HCT116 (cell line): ENCODE data around the gene RFX8.

Source experiments
- CBX3 ChIP-seq: IDR thresholded peaks from 2 replicates; pipeline ENCODE4 v1.6.1; 2012; ENCODE audit warnings: low read depth
- CTCF ChIP-seq, 3 experiments: fragments of 200-600 bp in 1 of 3; sonication (generic) in 1 of 3; IDR thresholded peaks in 2 of 3; conservative IDR thresholded peaks in 1 of 3; 2 replicates each; pipeline ENCODE4 v1.5.1; 2012 to 2017; ENCODE audit warnings: low read depth in 2 of 3, low read length in 2 of 3, antibody characterized with exemption in 1 of 3, borderline replicate concordance in 1 of 3, control low read depth in 1 of 3, mild to moderate bottlenecking in 1 of 3, mixed read lengths in 1 of 3, mixed run types in 1 of 3, moderate library complexity in 1 of 3; ENCODE audit not compliant: insufficient read depth in 1 of 3

DNA sequence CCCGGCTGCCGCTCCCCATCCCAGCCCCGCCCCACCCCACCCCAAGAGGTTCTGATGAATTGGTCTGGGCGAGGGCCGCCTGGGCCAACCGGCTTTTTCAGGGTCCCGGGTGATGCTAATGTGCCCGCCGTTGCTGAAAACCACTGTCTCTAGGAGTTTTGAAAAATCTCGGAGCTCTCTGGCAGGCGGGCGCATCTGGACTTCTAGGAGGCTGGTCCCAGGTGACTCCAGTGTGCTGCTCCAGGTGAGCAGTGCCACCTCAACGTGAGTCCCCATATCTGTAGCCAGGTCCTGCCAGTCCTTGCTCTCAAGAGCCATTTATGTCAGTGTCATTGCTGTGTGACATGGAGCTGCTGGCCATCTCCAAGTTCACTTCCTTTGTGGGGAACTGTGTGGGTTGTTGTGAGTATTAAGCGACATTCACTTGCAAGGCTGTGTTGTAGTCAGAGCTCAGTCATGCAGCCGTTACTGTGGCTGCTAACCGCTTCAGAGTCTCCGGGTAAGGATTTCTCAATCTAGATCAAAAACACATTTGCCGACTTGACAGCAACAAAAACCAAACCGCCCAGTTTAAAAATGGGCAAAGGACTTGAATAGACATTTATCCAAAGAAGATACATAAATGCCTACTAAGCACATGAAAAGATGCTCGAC is at the start of gene RFX8:
- TF ChIP-seq CBX3 (no peak), CTCF (IDR thresholded peaks at IDR 0.05 in 2 of 3, conservative IDR thresholded peaks at IDR 0.05 in 1 of 3; ENCODE audit: borderline replicate concordance in 1 of 3, insufficient read depth in 1 of 3, low read depth in 2 of 3, low read length in 2 of 3) (no peak)
